Heart left ventricle (tissue), 16 donors: Measurements from ENCODE around the gene SLC39A10. TPM values are rescaled to one million over a fixed set of nuclear protein-coding genes. Genes with fewer than 3 reads are reported as not detected.
A peak's percentile ranks its signal among the peaks of the same experiment; 100 is the strongest.

Experiments used
- ATAC-seq, 4 donors: fragments of 200-7000 bp; cut with Tn5 transposase; one replicate each; pipeline ENCODE4 v1.9.1; 2020 to 2022; ENCODE audit warnings: moderate library complexity in 4 of 4, mild to moderate bottlenecking in 3 of 4, moderate number of reproducible peaks in 1 of 4
- DNase-seq, 5 donors: peaks; one replicate each; pipeline ENCODE4 v3.0.0-alpha.2; 2020
- H3K27ac ChIP-seq, 12 donors: fragments of 200-600 bp; sonication (generic) in 4 of 12; one replicate each; pipeline versions ENCODE4 v1.5.0 to v1.8.0; 2016 to 2022; ENCODE audit warnings: mild to moderate bottlenecking in 2 of 12
- H3K27me3 ChIP-seq, 9 donors: fragments of 200-600 bp; sonication (generic) in 2 of 9; one replicate each; pipeline versions ENCODE4 v1.5.1 to v1.8.0; 2016 to 2022; ENCODE audit warnings: mild to moderate bottlenecking in 3 of 9
- H3K36me3 ChIP-seq, 9 donors: fragments of 200-600 bp; sonication (generic) in 2 of 9; one replicate each; pipeline versions ENCODE4 v1.5.0 to v1.8.0; 2018 to 2022; ENCODE audit warnings: mild to moderate bottlenecking in 2 of 9
- H3K4me1 ChIP-seq, 12 donors: fragments of 200-600 bp; sonication (generic) in 4 of 12; one replicate each; pipeline versions ENCODE4 v1.5.0 to v1.8.0; 2016 to 2022; ENCODE audit warnings: mild to moderate bottlenecking in 3 of 12
- H3K4me3 ChIP-seq, 12 donors: fragments of 200-600 bp; sonication (generic) in 4 of 12; one replicate each; pipeline versions ENCODE4 v1.5.0 to v1.8.0; 2017 to 2022; ENCODE audit warnings: mild to moderate bottlenecking in 9 of 12, moderate library complexity in 4 of 12
- H3K9me3 ChIP-seq, 12 donors: fragments of 200-600 bp; sonication (generic) in 4 of 12; one replicate each; pipeline versions ENCODE4 v1.5.0 to v1.8.0; 2016 to 2022; ENCODE audit warnings: mild to moderate bottlenecking in 1 of 12
- POLR2A ChIP-seq, 2 donors: fragments of 450-650 bp; IDR thresholded peaks; one replicate each; pipeline ENCODE4 v1.6.1; 2017; ENCODE audit warnings: antibody characterized with exemption in 2 of 2, mild to moderate bottlenecking in 2 of 2, moderate library complexity in 2 of 2
- WGBS, 4 donors: extraction: QIAGEN DNeasy Blood & Tissue Kit in 2 of 4; methylation state at CpG; one replicate each; pipeline versions ENCODE4 v1.1.5 to v1.1.7; 2013 to 2018; 5-methylcytosine and 5-hydroxymethylcytosine counted together
- intact Hi-C, 10 donors: fragments of 100-400 bp; cut with DNase I; formaldehyde crosslinking; loops; one replicate each; pipeline versions ENCODE4 v1.11.1 to v1.14.2; 2022
- polyA plus RNA-seq, 2 donors: library from polyadenylated mRNA; stranded (reverse); fragments of 200-250 nt; gene quantifications; one replicate each; pipeline ENCODE4 v1.2.3, GENCODE V29; 2013
- total RNA-seq, 9 donors: library from RNA; depleted of rRNA in 2 of 9; stranded (reverse); fragments of >200 nt in 2 of 9; fragmentation: NEBNext Ultra II Directional in 3 of 9; extraction: Animal tissue kit (Norgen Biotek cat#: 25700) in 3 of 9; gene quantifications; one replicate each; pipeline versions ENCODE4 v1.1.0 to v1.2.4, GENCODE V29; 2016 to 2023
- TF ChIP-seq, protein P1 (sequence below), 12 donors: fragments of 200-600 bp; sonication (generic) in 4 of 12; IDR thresholded peaks; one replicate each; pipeline versions ENCODE4 v1.5.0 to v1.8.0; 2018 to 2022; ENCODE audit warnings: antibody characterized with exemption in 12 of 12, mild to moderate bottlenecking in 5 of 12
- donor health status: ischemic (EF 13 %, LVEDD 7.1; RV severe dilation, severe dysfunction).
- donor health status: healthy with polysubstance abuse.
- donor health status: DM: no; HTN: yes; CAD: no.
- donor health status: DM: no; HTN: no; CAD: no.
- donor health status: ischemic (EF 25% LVEDD 6.9; RV normal size, moderate dysfunction).
- donor health status: ischemic (EF 25% LVEDD 5.7; RV mildly dilated, moderate dysfunction).
- donor health status: healthy.
- donor health status: DM: yes; HTN: yes; CAD: no.
- donor health status: ischemic (EF 35%, LVEDD 5.7; RV mildly dilated, moderate dysfunction).
- donor health status: nonischemic (EF 11% LVEDD 7.7; RV severe dilation, severe dysfunction).
- donor health status: DM: yes; HTN: yes; CAD: no.
- donor health status: PGD.
- donor health status: ischemic (EF 29% LVEDD 5.4; RV normal size, mild dysfunction).
- donor health status: nonischemic (EF 23%, LVEDD 6.1; RV moderate dilation, normal function).

The SLC39A10 gene
- total and polyA plus RNA-seq, 11 donors, result 3.1 to 18.2 (median 9.2) TPM

DNA sequence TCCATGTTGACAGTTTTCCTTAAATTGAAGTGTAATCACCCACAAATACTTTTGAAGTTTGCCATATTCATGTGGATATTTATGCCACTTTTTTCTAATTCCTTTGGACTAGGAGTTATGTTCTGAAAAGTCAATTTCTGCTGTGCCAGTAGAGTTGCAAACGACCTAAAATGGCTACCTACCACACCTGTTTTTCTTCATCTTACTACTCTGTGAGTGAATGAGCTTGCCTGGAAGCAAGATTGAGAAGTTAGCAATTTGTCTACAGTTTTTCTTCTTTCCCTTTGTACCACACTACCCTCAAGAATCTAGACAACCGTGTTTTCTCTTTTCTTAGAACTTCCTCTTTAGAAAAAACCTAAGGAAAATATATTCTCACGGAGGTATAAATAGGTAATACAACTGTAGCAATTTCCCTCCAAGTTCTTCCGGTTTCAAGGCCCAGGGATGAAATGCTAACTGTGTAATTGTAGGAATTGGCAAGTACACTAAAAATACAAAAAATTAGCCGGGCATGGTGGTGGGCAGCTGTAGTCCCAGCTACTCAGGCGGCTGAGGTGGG lies 7.3 kb upstream of the SLC39A10 start:
- no peaks in the 10 kb centered on the region for H3K27me3 ChIP-seq
- peaks cover 0 to 16% (median 0%) of the 10 kb centered on the region in 12 donors for H3K4me1 ChIP-seq
- H3K27ac ChIP-seq, result peak overlapping the region in 2 of 12 donors; percentile 13 to 38
- H3K9me3 ChIP-seq, result no peaks in the 10 kb centered on the region
- ATAC-seq (no peak), DNase-seq (no peak)
- WGBS, 4 donors, result 72 to 80% (median 74%) methylated on average over 6 of the region's 6 CpGs
- no peak for TF ChIP-seq POLR2A (IDR thresholded peaks at IDR 0.05)
- TF ChIP-seq, protein P1, sequence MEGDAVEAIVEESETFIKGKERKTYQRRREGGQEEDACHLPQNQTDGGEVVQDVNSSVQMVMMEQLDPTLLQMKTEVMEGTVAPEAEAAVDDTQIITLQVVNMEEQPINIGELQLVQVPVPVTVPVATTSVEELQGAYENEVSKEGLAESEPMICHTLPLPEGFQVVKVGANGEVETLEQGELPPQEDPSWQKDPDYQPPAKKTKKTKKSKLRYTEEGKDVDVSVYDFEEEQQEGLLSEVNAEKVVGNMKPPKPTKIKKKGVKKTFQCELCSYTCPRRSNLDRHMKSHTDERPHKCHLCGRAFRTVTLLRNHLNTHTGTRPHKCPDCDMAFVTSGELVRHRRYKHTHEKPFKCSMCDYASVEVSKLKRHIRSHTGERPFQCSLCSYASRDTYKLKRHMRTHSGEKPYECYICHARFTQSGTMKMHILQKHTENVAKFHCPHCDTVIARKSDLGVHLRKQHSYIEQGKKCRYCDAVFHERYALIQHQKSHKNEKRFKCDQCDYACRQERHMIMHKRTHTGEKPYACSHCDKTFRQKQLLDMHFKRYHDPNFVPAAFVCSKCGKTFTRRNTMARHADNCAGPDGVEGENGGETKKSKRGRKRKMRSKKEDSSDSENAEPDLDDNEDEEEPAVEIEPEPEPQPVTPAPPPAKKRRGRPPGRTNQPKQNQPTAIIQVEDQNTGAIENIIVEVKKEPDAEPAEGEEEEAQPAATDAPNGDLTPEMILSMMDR (IDR thresholded peaks at IDR 0.05), result no peak
- intact Hi-C loops, result loop anchor here in 1 of 10 donors (10.0 kb wide), 1 partner anchor 415 kb away; the partner anchor contains the start of gene DNAH7
- no peak overlapping the region for H3K4me3 ChIP-seq
- H3K36me3 ChIP-seq, result no peaks in the 10 kb centered on the region

DNA sequence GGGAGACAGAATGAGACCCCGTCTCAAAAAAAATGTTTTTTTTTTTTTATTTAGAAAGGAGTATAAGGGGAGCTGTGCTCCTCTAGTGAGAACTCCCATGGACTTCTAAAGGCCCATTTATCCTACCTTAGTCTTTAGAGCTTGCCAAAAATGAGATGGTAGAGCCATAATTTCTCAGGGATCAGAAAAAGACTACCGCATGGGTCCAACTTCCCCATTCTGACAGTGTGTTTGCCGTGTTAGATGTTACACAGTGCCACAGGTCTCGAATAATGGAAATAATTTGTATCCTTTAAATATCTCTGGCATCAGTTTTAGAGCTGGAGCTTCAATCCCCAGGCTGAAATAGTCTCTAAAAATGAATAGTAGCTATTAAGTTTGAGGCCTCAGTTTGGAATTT lies 6.0 kb upstream of the SLC39A10 start:
- Histone ChIP-seq H3K27me3 (no peaks in the 10 kb centered on the region), H3K27ac (peak overlapping the region in 1 of 12 donors; percentile 38), H3K36me3 (no peaks in the 10 kb centered on the region), H3K9me3 (no peaks in the 10 kb centered on the region), H3K4me1 (peaks cover 0 to 16% (median 0%) of the 10 kb centered on the region in 12 donors), H3K4me3 (no peak overlapping the region)
- intact Hi-C loops, result loop anchor here in 1 of 10 donors (10.0 kb wide), 1 partner anchor 414 kb away; the partner anchor contains the start of gene DNAH7
- TF ChIP-seq, protein P1 (IDR thresholded peaks at IDR 0.05), result no peak
- TF ChIP-seq POLR2A (IDR thresholded peaks at IDR 0.05), result no peak
- ATAC-seq (no peak), DNase-seq (no peak)
- WGBS, 4 donors, result 77 to 89% (median 83%) methylated on average over 4 of the region's 4 CpGs

DNA sequence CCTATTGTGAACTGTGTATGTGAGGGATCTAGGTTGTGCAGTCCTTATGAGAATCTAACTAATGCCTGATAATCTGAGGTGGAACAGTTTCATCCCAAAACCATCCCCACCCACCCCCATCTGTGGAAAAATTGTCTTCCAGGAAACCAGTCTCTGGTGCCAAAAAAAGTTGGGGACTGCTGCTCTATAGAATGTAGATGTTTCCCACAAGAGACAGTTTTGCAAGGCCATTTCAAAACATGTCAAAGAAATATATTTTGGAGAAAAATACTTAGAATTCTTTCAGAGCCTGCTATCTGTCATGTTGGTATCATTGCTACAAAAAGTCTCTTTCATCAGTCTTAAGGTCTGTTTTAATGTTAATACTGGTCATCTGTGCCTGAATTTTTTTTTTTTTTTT lies 4.1 kb upstream of the SLC39A10 start:
- H3K9me3 ChIP-seq, result no peaks in the 10 kb centered on the region
- no peak for ATAC-seq
- intact Hi-C loops, result loop anchor here in 1 of 10 donors (10.0 kb wide), 1 partner anchor 412 kb away; the partner anchor contains the start of gene DNAH7
- TF ChIP-seq, protein P1 (IDR thresholded peaks at IDR 0.05), result no peak
- no peak for TF ChIP-seq POLR2A (IDR thresholded peaks at IDR 0.05)
- H3K4me1 ChIP-seq, result peaks cover 0 to 16% (median 0%) of the 10 kb centered on the region in 12 donors
- no peak overlapping the region for H3K27ac ChIP-seq
- no peaks in the 10 kb centered on the region for H3K36me3 ChIP-seq
- H3K4me3 ChIP-seq, result no peak overlapping the region
- DNase-seq, result no peak
- H3K27me3 ChIP-seq, result no peaks in the 10 kb centered on the region

DNA sequence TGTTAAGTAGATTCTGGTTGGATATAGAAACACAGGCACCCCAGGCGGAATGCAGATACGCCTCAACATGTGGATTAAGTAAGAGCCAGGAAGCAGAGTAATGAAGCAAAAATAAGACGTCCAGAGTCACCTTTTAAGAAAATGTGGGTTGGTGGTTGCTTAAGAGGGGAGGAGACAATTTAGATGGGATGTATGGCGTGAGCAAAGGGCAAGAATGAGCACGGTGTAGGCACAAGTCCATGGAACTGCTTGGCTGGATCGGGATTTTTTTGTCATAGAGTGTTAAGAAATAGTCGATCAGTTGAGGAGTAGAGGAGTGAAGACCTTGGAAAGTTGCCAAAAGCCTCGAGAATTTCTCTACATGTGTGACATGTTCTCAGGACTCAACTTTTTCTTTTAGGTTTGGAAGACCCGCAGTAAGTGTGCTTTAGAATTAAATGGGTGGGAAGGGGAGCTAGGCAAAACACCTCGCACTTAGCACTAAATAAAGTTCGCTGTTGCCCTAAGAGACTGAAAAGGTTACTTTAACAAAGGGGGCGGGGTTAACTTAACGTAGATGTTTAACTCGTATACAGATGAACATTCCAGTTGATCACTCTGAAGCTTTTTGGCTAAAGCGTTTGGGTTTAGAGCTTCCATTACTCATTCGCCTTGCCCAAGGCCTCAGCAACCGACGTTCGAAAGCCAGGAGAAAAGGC lies 716 bp upstream of the SLC39A10 start:
- Histone ChIP-seq H3K4me3 (peak overlapping the region in 11 of 12 donors; percentile 16 to 96 (median 93)), H3K27ac (peak overlapping the region; percentile 41 to 99 (median 95)), H3K4me1 (peaks cover 0 to 34% (median 15%) of the 10 kb centered on the region in 12 donors), H3K36me3 (no peaks in the 10 kb centered on the region), H3K27me3 (no peaks in the 10 kb centered on the region), H3K9me3 (no peaks in the 10 kb centered on the region)
- TF ChIP-seq, protein P1 (IDR thresholded peaks at IDR 0.05), result no peak
- no peak for TF ChIP-seq POLR2A (IDR thresholded peaks at IDR 0.05)
- ATAC-seq (no peak), DNase-seq (peak in 1 of 5 donors; percentile 16)
- WGBS, 4 donors, result 31 to 35% (median 33%) methylated on average over 19 of the region's 19 CpGs
- intact Hi-C loops, result loop anchor here in 4 of 10 donors (5.0 to 10.0 kb wide), 5 partner anchors 69 to 411 kb away; partner anchors contain the start of gene DNAH7 (in 2 of the 4)
